ENCODE data around the gene SLC22A23.

Gene SLC22A23

GRCh38 chr6:3482869-3483268 lies 26.0 kb upstream of the SLC22A23 start:
- Histone ChIP-seq H3K9me3 (peaks cover 0 to 8% (median 0%) of the 10 kb centered on the region in 3 donors), H3K27ac (no peak overlapping the region), H3K27me3 (peaks cover 0 to 18% of the 10 kb centered on the region in 2 donors), H3K4me1 (no peaks in the 10 kb centered on the region), H3K36me3 (no peaks in the 10 kb centered on the region), H3K4me3 (no peak overlapping the region)
- no peak for DNase-seq
- no peak for TF ChIP-seq CTCF (IDR thresholded peaks at IDR 0.05)
- intact Hi-C loops (cut with DNase I; ENCODE audit: low total_unique reads) = no loop called here

GRCh38 chr6:3481640-3482039 lies 24.8 kb upstream of the SLC22A23 start:
- TF ChIP-seq CTCF (IDR thresholded peaks at IDR 0.05) = no peak
- H3K36me3 ChIP-seq = no peaks in the 10 kb centered on the region
- H3K4me1 ChIP-seq = no peaks in the 10 kb centered on the region
- intact Hi-C loops (cut with DNase I; ENCODE audit: low total_unique reads) = no loop called here
- no peak overlapping the region for H3K4me3 ChIP-seq
- no peak for DNase-seq
- no peak overlapping the region for H3K27ac ChIP-seq
- H3K9me3 ChIP-seq = peaks cover 0 to 8% (median 0%) of the 10 kb centered on the region in 3 donors
- H3K27me3 ChIP-seq = peaks cover 0 to 16% of the 10 kb centered on the region in 2 donors

- Histone ChIP-seq H3K27ac (no peak overlapping the region), H3K36me3 (no peaks in the 10 kb centered on the region), H3K4me3 (no peak overlapping the region), H3K9me3 (peaks cover 0 to 8% (median 0%) of the 10 kb centered on the region in 3 donors), H3K4me1 (no peaks in the 10 kb centered on the region), H3K27me3 (peaks cover 0 to 12% of the 10 kb centered on the region in 2 donors)
- DNase-seq = no peak
- intact Hi-C loops (cut with DNase I; ENCODE audit: low total_unique reads) = no loop called here
- TF ChIP-seq CTCF (IDR thresholded peaks at IDR 0.05) = no peak
These were observed 23.2 kb upstream of the SLC22A23 start for GRCh38 chr6:3480009-3480408.

- DNase-seq = no peak
- Histone ChIP-seq H3K4me1 (peaks cover 0 to 10% (median 0%) of the 10 kb centered on the region in 4 donors), H3K9me3 (no peaks in the 10 kb centered on the region), H3K36me3 (no peaks in the 10 kb centered on the region), H3K27ac (no peak overlapping the region), H3K4me3 (no peak overlapping the region), H3K27me3 (no peaks in the 10 kb centered on the region)
- intact Hi-C loops (cut with DNase I; ENCODE audit: low total_unique reads) = no loop called here
- TF ChIP-seq CTCF (IDR thresholded peaks at IDR 0.05) = no peak
These were observed 16.9 kb upstream of the SLC22A23 start for GRCh38 chr6:3473773-3474172.

GRCh38 chr6:3471711-3472110 lies 14.9 kb upstream of the SLC22A23 start:
- Histone ChIP-seq H3K4me1 (peaks cover 0 to 10% (median 0%) of the 10 kb centered on the region in 4 donors), H3K9me3 (no peaks in the 10 kb centered on the region), H3K4me3 (no peak overlapping the region), H3K36me3 (no peaks in the 10 kb centered on the region), H3K27ac (no peak overlapping the region), H3K27me3 (no peaks in the 10 kb centered on the region)
- no peak for TF ChIP-seq CTCF (IDR thresholded peaks at IDR 0.05)
- DNase-seq = no peak
- intact Hi-C loops (cut with DNase I; ENCODE audit: low total_unique reads) = no loop called here

DNA sequence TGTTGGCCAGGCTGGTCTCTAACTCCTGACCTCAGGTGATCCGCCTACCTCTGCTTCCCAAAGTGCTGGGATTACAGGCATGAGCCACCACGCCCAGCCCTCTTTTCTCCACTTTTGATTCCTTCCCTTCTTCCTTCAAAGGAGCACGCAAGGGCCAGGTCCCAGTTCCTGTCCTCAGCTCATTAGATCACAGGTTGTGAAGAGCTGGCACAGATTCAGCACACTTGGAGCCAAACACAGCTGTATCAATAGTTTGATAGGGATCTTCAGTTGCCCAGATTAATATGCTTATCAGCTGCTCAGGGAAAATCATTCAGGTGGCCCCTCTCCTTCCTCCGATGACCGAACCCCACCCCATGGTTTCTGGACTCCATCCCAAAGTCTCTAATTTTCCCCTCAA lies 14.4 kb upstream of the SLC22A23 start:
- Histone ChIP-seq H3K36me3 (no peaks in the 10 kb centered on the region), H3K27ac (no peak overlapping the region), H3K4me3 (no peak overlapping the region), H3K9me3 (no peaks in the 10 kb centered on the region), H3K27me3 (no peaks in the 10 kb centered on the region), H3K4me1 (peaks cover 0 to 10% (median 0%) of the 10 kb centered on the region in 4 donors)
- intact Hi-C loops (cut with DNase I; ENCODE audit: low total_unique reads) = no loop called here
- TF ChIP-seq CTCF (IDR thresholded peaks at IDR 0.05) = no peak
- DNase-seq = no peak

All from tibial artery (tissue), 4 donors.